OCI-LY3 (cell line): ENCODE data around the gene NUDC.
"Not testable (repeated sequence)": the region's sequence is repeated elsewhere in the genome, so short reads cannot be mapped to it uniquely, and the experiment has no call there.

ENCODE experiments used
- H2AFZ ChIP-seq: fragments of 200-600, 300-600 bp; shearing (Covaris generic); 2 replicates; pipeline ENCODE4 v1.6.0; 2014; ENCODE audit warnings: antibody characterized with exemption, low read depth, low read length
- H3K27ac ChIP-seq: fragments of 200-600, 300-600 bp; sonication (generic); 2 replicates; pipeline ENCODE4 v1.5.1; 2014; ENCODE audit warnings: mild to moderate bottlenecking, low read length, moderate library complexity, mixed read lengths
- H3K27me3 ChIP-seq: fragments of 200-600, 300-600 bp; sonication (generic); 2 replicates; pipeline ENCODE4 v1.6.1; 2014; ENCODE audit warnings: low read depth, low read length, mixed read lengths
- H3K36me3 ChIP-seq: fragments of 200-600, 300-600 bp; sonication (generic); replicated peaks from 2 replicates; pipeline ENCODE3; 2014; ENCODE audit warnings: low read depth, low read length, mixed read lengths
- H3K4me1 ChIP-seq: fragments of 300-600, 200-600 bp; sonication (generic); 2 replicates; pipeline ENCODE4 v1.6.1; 2014; ENCODE audit warnings: low read length, mixed read lengths
- H3K4me2 ChIP-seq: fragments of 200-600, 300-600 bp; sonication (generic); 2 replicates; pipeline ENCODE4 v1.6.1; 2014; ENCODE audit warnings: low read length, mixed read lengths
- H3K4me3 ChIP-seq: fragments of 300-600, 200-600 bp; sonication (generic); 2 replicates; pipeline ENCODE4 v1.5.1; 2014; ENCODE audit warnings: antibody characterized with exemption, mild to moderate bottlenecking, low read length, moderate library complexity
- H3K79me2 ChIP-seq: fragments of 300-600, 200-600 bp; shearing (Covaris generic); 2 replicates; pipeline ENCODE4 v1.6.1; 2014; ENCODE audit warnings: mild to moderate bottlenecking, low read length, mixed read lengths
- H3K9ac ChIP-seq: fragments of 300-600, 200-600 bp; shearing (Covaris generic); 2 replicates; pipeline ENCODE4 v1.6.0; 2014; ENCODE audit warnings: mild to moderate bottlenecking, low read length, moderate library complexity
- H3K9me3 ChIP-seq: fragments of 200-600, 300-600 bp; shearing (Covaris generic); 2 replicates; pipeline ENCODE4 v1.6.1; 2014; ENCODE audit warnings: low read length, mixed read lengths; ENCODE audit not compliant: insufficient read depth
- H4K20me1 ChIP-seq: fragments of 200-600, 300-600 bp; sonication (generic); 2 replicates; pipeline ENCODE4 v1.6.1; 2016; ENCODE audit warnings: low read length, mixed read lengths; ENCODE audit not compliant: insufficient read depth
- EZH2phosphoT487 ChIP-seq: fragments of 200-600 bp; shearing (Covaris generic); IDR thresholded peaks from 2 replicates; pipeline ENCODE4 v1.6.1; 2018; ENCODE audit warnings: antibody characterized with exemption, mixed run types, low read depth
- TF ChIP-seq, protein P1 (sequence below): fragments of 200-600, 300-600 bp; sonication (generic); IDR thresholded peaks from 2 replicates; pipeline ENCODE4 v1.5.1; 2014; ENCODE audit warnings: antibody characterized with exemption, low read length, low read depth

NUDC gene

DNA sequence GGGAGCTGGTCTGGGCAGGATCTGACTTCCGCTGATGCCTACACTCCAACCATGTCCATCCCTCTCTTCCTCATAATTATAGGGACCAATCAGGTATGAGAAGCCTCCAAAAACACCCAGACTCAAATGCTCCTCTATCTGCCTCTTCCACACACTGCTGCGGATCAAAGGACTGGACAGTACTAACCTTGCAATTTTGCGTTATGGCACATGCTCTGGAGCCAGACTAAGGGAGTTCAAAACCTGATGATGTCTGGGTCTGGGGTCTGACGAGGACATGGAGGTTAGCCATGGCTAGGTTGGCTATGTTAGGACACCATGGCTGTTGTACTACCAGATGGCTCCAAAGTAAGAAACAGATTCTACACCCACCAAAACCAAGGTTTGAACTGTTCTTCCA, 41.8 kb upstream of the NUDC start:
- H3K36me3 ChIP-seq, result peaks cover 24% of the 10 kb centered on the region
- no peak overlapping the region for H3K27ac ChIP-seq

DNA sequence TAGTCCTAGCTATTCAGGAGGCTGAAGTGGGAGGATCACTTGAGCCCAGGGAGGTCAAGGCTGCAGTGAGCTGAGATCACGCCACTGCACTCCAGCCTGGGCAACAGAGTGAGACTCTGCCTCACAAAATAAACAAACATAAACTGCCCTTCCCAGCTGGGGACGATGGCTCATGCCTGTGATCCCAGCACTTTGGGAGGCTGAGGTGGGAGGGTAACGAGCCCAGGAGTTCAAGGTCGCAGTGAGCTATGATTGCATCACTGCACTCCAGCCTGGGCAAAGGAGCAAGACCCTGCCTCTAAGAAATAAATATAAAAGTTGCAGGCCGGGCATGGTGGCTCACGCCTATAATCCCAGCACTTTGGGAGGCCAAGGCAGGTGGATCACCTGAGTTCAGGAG, 39.9 kb upstream of the NUDC start:
- not testable (repeated sequence) for H2AFZ ChIP-seq, H3K4me1 ChIP-seq, H3K4me3 ChIP-seq, H3K4me2 ChIP-seq, H3K27me3 ChIP-seq, H3K79me2 ChIP-seq, H3K9me3 ChIP-seq, H3K9ac ChIP-seq, H3K27ac ChIP-seq, H4K20me1 ChIP-seq
- H3K36me3 ChIP-seq, result peaks cover 28% of the 10 kb centered on the region

More for the DNA sequence above, 41.8 kb upstream of the NUDC start:
- Histone ChIP-seq H3K4me3 (no peak overlapping the region), H4K20me1 (no peaks in the 10 kb centered on the region), H3K27me3 (no peaks in the 10 kb centered on the region), H3K4me1 (0 out of 2 replicates have a peak, but pooled peaks cover 4% of the 10 kb centered on the region), H3K4me2 (no peak overlapping the region), H3K79me2 (no peaks in the 10 kb centered on the region), H3K9me3 (no peaks in the 10 kb centered on the region), H3K9ac (no peak overlapping the region), H2AFZ (no peak overlapping the region)
- TF ChIP-seq, protein P1, sequence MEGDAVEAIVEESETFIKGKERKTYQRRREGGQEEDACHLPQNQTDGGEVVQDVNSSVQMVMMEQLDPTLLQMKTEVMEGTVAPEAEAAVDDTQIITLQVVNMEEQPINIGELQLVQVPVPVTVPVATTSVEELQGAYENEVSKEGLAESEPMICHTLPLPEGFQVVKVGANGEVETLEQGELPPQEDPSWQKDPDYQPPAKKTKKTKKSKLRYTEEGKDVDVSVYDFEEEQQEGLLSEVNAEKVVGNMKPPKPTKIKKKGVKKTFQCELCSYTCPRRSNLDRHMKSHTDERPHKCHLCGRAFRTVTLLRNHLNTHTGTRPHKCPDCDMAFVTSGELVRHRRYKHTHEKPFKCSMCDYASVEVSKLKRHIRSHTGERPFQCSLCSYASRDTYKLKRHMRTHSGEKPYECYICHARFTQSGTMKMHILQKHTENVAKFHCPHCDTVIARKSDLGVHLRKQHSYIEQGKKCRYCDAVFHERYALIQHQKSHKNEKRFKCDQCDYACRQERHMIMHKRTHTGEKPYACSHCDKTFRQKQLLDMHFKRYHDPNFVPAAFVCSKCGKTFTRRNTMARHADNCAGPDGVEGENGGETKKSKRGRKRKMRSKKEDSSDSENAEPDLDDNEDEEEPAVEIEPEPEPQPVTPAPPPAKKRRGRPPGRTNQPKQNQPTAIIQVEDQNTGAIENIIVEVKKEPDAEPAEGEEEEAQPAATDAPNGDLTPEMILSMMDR, result no peak
- no peak for TF ChIP-seq EZH2phosphoT487

DNA sequence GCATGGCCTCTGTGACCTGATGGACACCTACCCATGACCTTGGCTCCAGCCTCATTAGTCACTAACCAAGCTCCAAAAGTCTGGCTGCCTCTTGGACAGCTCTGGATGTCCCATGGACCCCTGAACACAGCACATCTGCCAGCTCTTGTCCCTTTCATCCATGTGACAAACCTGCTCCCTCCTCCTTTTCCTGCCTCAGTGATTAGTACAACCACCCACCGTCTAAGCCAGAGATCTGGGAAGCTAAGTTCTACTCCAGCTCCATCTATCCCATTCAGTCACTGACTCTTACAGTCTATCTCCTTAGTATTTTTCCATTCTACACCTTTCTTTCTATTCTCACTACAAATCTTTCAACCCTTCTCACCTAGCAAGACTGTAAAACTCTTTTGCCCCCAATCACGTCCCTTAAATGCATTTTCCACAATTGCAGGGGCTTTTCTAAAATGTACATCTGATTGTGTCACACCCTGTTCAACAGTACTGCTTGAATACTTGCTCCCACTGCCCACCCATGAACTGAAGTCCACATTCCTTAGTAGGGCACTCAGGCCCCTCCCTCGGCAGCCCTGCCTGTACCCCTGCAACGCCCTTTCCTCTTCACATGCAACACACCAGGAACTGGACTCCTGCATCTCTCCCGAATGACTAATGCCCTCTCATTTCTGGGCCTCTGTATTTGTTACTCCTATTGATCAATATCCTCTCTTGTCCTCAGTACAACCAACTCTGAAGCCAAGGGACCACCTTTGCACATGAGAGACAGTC, 38.7 kb upstream of the NUDC start:
- Histone ChIP-seq H3K4me1 (no peaks in the 10 kb centered on the region), H3K4me3 (no peak overlapping the region), H3K4me2 (no peak overlapping the region), H2AFZ (no peak overlapping the region), H3K9ac (no peak overlapping the region), H3K36me3 (peaks cover 21% of the 10 kb centered on the region), H4K20me1 (no peaks in the 10 kb centered on the region), H3K27ac (no peak overlapping the region), H3K27me3 (no peaks in the 10 kb centered on the region), H3K79me2 (no peaks in the 10 kb centered on the region), H3K9me3 (no peaks in the 10 kb centered on the region)
- TF ChIP-seq, protein P1, result no peak
- TF ChIP-seq EZH2phosphoT487, result no peak

DNA sequence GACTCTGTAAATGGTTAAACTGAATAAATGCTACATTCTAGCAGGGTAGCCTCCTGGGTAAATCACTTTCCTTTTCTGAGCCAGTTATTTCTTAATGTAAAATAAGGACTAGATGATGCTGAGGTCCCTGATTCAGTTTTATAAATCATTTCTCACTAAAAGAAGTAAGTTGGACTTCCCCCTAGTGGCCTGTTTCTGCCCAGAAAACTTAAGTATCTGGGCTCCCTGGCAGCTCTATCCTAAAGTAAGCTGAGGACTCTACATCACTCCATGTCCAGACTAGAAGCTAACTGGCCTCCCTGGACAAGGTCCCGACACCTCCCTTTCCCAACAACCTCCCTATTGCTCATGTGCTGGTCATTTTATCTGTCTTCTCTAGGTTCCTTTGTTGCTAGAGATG, 34.4 kb upstream of the NUDC start:
- Histone ChIP-seq H3K36me3 (peaks cover 23% of the 10 kb centered on the region), H3K4me1 (peaks cover 9% of the 10 kb centered on the region), H3K4me2 (no peak overlapping the region), H2AFZ (no peak overlapping the region), H3K9me3 (no peaks in the 10 kb centered on the region), H3K27ac (no peak overlapping the region), H3K79me2 (peaks cover 18% of the 10 kb centered on the region), H3K4me3 (no peak overlapping the region), H3K27me3 (no peaks in the 10 kb centered on the region), H3K9ac (no peak overlapping the region), H4K20me1 (no peaks in the 10 kb centered on the region)
- TF ChIP-seq EZH2phosphoT487, result no peak
- TF ChIP-seq, protein P1, result peak; percentile 31
